GM18502 (cell line): ENCODE measurements around the gene ZCCHC14.

Experiments
- ATAC-seq: cut with Tn5 transposase; IDR thresholded peaks from one replicate; pipeline ENCODE4 v1.9.1; 2021; ENCODE audit warnings: mild to moderate bottlenecking; ENCODE audit not compliant: unreplicated experiment, poor library complexity

ZCCHC14 gene

DNA sequence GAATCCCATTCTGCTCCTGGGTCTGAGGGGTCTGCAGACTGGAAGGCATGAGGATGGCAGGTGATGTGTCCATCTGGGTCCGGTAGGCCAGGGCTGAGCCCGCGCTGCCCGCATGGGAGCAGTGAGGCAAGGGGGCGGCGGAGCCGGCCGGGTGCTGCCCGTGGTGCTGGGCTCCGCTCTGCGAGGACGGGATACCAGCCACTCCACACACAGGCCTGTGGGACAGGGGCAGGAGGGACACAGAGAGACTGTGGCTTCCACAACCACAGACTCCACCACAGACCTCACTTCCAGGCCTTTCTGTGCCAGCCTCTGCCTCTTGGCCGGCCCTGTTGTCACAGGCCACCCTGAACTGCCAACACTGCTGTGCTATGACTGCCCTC is 75.3 kb downstream of the ZCCHC14 start:
- ATAC-seq = no peak

DNA sequence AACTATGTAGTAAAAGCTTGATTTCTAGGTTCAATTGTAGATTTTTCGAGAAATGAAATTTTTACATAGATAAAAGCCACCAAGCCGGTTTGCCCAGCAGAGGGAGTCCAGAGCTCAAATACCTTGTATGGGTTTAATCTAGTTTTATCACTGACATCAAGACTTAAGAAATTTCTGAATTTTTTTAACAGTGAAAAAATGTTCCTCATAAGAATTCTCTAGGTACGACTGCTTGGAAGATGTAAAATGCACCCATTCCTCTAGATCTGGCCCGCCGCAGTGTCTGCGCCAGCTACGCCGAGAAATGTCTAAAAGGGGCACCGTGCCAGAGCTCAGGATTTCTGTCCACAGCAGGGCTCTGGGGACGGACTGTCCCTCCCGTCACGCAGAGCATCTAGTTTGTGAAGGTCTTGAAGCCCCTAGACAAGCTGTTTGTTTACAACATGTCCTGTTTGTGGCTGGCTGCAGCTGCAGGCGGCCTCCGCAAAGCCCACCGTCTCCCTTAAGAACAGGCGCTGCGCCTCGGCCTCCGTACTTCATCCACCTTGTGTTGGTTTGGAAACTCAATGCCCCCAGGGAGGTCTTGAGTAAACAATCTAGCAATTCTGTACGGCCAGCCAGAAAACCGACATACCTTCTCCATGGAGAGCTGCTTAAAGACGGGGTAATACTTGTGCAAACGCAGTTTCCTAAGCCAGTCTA is 75.8 kb downstream of the ZCCHC14 start:
- ATAC-seq = no peak

DNA sequence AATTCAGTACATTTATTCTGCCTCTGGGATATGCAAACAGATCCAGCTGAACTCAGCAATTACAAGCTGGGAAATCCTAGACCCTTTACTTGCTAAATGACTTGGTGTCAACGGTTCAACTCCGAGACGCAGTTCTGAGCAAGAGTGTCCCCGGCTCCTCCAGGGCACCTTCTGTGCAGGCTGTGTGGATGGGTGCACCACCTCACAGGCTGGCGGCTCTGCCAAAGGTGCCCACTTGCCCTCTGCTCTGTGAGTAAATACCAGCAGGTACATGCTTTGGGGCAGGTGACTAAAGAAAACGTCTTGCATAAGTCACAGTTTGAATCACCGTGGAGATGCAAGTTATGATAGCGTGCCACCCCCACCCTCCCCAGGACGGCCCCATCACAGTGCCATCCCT is 77.4 kb downstream of the ZCCHC14 start:
- no peak for ATAC-seq

DNA sequence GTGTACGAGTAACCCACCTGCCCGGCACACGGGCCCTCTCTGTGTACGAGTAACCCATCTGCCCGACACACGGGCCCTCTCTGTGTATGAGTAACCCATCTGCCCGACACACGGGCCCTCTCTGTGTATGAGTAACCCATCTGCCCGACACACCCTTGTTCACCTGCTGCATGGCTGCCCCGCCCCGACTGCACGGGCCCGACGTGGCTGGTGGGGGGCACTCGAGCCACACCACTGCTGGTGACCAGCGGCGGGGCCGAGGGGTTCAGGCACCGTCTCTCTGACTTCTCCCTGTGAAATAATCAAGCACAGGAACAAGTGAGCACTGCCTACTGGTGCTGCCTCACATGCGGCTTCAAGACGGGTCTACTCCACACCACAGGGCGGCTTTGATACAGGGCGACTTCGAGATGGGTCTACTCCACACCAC is 78.6 kb downstream of the ZCCHC14 start:
- no peak for ATAC-seq

DNA sequence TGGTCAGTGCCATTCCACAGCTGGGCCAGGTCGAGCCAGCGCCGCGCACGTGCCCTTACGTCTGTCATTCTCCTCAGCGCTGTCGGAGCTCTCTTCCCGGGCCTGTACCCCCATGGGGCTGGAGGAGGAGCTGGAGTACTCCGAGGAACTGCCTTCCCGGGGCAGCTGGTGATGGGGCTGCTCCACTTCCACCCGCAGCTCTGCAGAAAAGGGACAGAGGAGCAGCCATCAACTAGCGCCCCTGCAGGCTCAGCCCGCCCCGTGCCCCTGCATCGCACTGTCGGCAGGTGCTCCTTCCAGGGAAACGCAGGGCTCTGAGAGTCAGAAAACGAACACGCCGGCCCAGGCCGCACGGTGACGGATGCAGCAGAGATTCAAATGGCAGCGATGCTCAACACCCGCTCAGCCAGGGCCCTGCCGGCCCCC is 79.8 kb downstream of the ZCCHC14 start:
- ATAC-seq = no peak

DNA sequence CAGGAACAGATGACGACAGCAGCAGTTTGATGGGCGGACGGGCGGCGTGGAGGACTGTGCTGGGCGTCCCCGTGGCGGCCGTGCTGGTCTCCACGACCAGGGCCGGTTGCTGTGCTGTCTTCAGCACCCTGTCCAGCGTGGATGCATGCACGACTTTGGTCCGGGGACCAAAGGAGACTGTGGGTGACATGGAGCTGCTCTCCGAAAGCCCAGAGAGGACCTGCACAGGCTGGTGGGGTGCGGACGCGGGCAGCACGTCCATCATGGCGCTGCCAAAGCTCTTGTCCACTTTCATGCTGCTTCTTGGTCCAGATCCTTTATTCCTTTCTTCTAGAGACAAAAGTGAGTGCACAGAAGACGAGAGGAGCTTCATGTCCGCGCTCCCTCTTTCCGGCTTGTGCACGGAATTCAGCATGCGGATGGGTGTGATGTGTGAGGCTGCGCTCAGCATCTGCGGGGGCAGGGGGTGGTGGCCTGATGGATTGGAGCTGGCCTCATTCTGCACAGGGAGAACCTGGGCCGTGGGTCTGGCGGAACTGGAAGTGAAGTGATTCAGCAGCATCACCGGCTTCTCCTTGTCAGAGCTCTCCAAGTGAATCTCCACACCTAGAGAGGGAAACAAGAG is 80.3 kb downstream of the ZCCHC14 start:
- no peak for ATAC-seq

DNA sequence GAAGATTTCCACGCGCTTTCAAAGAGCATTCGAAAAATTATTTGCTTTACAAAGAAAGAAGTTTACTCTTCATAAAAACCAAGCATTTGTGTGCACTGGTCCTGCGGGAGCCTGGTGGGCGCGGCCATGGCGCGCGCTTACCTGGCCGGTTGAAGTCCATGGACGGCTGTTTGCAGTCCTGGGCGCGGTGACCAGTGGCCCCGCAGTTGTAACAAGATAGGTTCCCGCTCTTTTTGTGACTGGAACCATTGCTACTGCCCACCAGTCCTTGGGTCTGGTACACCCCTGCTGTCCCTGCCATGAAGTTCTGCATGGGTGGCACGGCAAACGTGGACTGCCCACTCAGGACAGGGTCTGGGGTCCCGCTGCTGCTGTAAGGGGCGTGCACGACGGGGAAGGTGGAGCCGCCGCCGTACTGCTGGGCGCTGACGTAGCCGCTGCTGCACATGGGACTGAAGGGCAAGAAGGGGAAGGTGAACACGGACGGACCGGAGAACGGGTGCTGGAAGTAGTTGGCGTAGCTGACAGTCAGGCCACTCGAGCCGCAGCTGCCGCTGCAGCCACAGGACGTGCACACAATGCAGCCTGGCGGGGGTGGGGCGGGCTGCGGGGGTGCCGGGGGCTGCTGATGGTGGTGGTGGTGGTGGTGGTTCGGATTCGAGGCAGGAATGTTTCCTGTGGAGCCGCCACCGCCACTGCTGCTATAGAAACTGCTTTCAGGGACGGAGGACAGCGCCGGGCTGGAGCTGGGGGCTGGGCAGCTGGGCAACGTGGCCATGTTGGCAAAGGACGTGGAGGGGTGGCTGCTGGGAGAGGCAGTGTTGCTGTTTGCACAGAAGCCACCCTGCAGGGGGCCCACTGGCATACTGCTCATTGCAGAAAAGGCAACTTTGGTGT is 81.2 kb downstream of the ZCCHC14 start:
- no peak for ATAC-seq

DNA sequence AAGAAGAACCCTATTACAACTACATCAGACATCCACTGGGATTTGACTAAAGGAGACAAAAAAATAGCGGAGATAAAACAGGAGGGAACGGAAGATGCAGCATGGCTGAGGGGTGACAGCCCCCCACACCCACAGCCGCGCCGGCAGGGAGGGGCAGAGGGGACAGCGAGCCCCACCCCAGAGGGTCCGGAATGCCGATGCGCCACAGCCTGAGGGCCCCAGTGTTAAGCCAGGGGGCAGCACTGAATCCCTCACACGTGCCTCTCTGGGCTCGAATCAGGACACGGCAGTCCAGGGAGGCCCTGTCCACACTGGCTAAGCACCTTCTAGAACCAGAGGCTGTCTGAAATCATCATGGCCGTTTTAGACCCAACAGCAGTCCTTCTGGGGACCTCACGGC is 81.9 kb downstream of the ZCCHC14 start:
- ATAC-seq = no peak

DNA sequence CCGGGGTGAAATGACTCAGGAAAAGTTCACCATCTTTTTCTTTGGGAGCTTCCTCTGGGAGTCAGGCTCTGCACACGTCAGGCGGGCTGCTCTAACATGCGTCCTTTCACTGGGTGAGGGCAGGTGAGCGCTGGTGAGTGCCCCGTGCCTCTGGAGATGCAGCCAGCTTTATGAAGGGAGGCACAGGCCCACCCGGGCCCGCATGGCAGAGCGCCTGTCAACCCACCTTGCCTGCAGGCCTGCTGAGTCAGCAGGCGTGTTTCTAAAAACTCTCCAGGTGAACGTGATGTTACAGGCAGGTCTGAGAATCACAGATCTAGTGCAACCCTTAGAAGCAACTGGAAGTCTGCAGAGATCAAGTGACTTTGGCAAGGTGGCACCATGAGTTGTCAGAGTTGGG is 82.3 kb downstream of the ZCCHC14 start:
- no peak for ATAC-seq

DNA sequence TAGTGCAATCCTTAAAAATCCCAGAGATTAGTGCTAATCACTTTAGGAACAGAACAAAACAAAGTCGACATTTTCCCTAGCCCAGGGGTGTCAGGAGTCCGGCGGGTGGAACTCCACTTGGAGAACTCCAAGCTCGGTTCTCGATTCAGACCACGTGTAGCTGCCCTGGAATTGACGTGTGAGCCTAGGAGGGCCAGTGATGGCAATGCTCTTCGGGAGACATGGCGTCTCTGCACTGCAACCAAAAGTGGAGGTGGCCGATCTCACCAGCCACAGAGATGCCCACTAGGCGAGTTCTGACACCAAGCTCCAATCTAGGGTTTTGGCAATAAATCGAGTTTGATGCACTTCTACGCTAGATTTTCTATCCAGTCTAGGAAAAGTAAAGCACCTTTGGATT is 83.0 kb downstream of the ZCCHC14 start:
- no peak for ATAC-seq

DNA sequence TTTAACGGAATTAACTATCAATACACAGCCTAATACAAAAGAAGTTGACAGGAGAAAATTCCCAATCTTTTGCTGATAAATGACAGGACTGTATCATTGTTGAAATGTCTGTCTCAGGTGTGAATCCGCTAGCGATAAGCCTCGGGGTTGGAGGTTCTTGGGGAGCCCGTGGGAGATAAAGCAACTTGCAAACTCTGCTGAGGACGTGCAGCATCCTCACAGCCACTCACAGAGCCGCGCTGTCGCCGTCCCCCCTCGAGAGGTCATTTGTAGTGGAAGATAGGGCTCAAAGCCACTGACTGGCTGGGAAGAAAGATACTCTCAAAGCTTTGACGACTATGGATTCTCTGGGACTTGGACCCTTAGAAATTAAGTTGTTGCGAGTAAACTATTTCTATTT is 83.7 kb downstream of the ZCCHC14 start:
- ATAC-seq = no peak

DNA sequence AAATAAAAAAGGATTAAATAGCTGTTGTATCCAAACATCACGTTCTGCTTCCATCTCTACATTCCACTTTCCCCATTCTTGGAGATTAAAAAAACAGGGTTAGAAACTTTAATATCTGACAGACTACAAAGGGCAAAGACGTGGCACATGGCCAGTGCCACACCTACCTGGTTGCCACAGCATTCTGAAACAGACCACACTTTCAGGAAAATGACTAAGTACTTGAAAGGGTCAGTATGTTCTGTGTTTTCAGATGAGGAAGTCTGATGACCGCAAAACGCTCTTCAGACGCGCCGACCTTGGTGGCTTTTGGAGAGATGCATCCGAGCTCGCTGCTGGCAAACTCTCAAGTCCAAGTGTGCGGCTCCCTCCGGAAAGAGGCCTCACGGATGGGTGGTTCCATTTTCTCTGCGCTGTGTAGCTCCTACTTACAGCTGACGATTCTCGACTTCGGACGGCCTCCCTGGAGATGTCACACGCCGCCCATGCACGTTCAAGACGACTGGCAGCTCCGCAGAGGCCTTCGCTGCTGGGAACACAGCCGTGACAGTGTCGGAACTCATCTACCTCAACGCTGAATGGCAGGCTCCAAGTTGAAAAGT is 85.2 kb downstream of the ZCCHC14 start:
- no peak for ATAC-seq

DNA sequence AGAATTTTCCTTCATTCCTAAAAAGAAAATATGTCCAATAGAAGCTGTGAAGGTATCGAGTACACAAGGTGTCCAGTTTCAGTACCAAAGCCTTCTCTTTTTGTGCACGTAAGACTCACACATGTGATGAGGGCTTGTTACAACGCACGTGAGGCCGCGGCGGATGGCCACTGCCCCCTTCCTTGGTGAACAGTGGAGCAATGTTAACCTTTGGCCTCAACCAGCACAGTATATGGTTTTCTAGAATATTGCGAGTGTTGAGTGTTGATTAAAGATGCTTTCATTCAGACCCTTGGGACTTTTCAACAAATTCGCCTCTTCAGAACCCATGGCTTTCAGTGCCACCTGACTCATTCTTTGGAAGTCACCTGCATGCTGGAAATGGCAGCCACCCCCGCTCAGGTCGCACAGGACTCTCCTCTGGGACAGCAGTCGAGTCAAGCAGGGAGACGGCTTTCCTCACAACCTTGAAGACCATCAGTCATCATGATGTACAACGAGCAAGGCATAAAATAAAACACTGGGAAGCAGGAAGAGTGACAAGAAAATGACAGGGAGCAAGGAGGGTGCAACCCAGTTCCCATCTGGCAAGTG is 86.2 kb downstream of the ZCCHC14 start:
- no peak for ATAC-seq

DNA sequence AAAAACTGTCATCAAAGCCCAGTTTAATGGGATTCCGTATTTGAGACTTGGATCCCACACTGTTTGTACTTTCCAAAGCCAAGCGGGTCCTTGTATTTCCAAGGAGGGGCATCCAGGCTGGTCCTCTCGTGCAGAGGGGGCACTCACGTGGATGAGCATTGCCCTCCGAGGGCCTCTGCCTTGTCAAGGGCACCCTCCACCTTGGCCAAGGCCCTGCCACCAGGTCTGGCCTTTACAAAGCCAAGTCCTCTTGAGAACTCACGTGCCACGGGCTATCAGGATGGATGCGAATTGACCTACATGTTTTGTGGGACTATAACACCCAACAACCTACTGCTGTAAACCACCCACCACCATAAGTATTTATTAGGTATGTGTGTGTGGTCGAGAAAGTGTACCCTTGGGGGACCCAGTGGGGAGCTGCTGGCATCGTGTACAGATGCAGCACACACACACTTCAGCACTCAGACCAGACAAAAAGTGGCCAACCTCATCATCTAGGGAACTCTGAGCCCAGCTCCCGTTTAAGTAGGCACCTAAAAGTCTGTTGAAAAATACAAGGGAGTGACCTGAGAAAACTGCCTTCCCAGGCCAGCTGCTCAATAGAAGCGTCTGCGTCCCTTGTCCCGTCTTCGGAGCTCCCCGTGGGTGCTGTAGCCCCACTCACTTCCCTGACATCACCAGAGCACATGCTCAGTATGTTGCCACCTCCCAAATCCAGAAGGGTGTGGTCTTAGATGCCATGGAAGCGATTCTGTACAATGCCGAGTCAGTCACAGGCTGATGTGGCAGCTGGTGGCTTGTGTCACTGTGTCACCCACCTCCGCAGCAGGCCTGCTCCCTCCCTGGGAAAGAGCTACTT is 87.8 kb downstream of the ZCCHC14 start:
- no peak for ATAC-seq

DNA sequence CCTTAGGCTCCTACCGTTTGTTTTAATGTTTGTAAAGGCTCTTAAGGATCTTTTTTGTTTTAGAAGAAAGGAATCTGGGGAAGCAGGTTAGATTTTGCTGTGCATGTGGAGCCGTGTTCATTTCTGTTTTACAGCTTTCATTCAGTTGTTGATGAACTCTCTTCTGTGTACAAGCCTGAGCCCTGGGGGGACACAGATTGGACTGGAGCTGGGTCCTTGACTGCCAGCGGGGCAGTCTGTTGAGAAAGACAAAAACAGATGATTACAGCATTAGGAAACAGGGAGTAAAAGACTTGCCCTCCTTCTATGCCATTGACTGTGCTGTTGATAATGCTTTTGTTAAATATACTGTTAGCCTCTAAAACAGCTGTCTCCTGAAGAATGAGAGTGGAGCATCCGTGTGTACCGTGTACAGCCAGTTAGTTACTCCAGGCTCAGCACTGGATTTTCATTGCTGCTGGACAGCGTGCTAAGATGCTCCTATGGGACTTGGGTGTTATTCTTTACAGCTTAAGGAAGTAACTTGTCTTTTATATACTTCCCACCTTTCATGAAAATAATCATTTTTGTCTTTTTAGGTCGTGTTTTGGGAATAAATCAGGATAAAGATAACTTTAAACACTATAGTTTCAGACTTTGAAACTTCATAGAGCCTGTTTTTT is 97.5 kb downstream of the ZCCHC14 start:
- ATAC-seq = no peak

DNA sequence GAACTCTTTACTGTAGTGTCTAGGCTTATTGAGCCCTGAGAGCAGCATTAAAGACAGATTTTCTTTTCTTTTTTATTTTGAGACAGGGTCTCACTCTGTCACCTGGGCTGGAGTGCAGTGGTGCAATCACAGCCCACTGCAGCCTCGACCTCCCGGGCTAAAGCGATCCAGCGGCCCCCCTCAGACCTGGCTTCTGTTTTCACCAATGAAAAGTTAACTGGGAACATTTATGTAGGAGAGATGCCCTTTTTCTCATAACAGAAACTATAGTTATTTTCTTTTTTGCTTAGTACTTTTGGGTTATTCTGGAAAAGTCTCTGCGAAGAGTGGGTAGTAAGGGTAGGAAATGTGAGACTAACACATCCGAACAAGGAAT is 99.2 kb downstream of the ZCCHC14 start:
- no peak for ATAC-seq

DNA sequence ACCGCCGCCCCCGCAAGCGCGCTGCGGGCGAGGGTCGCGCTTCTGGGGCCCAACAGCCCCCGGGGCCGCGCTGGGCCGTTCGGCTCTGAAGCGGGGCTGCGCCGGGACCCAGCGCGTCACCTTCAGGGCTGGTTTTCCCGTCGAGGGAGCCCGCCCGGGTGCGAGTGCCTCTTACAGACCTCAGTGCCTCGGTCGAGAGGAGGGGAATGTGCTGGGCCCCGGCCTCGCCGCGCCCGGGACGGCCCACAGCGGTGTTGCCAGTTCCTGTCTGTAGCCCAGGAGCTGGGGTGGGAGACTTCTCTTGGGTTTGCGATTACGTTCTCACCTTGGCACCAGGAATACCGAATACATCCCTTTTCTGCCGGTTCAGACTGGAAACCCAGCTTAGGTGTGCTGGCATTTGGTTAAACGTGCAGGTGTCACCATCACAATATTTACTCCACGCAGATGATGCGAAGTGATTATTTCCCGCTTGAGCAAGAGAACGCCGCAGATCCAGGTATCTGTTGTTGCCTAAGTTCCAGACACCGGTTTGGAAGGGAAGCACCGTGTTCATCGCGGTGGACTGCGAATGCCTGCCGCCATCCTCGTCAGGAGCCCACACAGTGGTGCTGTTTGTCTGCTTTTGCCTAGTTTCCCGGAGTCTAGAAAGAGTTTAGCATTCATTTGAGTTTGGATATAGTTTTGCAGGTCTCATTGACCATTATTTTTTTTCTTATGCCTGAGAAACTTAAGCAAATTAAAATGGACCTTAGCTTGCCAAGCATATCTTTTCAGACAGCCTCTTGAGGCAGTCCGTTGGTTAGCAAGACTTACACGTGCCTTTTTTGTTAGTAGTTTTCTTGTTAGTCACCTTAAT is 99.8 kb downstream of the ZCCHC14 start:
- no peak for ATAC-seq
